HepG2 (cell line): Measurements from ENCODE around the gene SNX2. TPM values are rescaled to one million over a fixed set of nuclear protein-coding genes. Genes with fewer than 3 reads are reported as not detected.
A peak's percentile ranks its signal among the peaks of the same experiment; 100 is the strongest.

ENCODE experiments used
- DPF2 ChIP-seq: sonication (generic); formaldehyde crosslinking; IDR thresholded peaks from 2 replicates; pipeline ENCODE4 v1.4.0; 2020; ENCODE audit warnings: mild to moderate bottlenecking, low read depth, missing genetic modification reagents, borderline replicate concordance
- ELF4 ChIP-seq: sonication (generic); formaldehyde crosslinking; IDR thresholded peaks from 2 replicates; pipeline ENCODE4 v1.5.0; 2020; ENCODE audit warnings: missing genetic modification reagents, mild to moderate bottlenecking, moderate library complexity, borderline replicate concordance
- ERF ChIP-seq: IDR thresholded peaks from 2 replicates; pipeline ENCODE4 v1.6.1; 2018; ENCODE audit warnings: missing biosample characterization, missing genetic modification reagents
- HES4 ChIP-seq: sonication (generic); formaldehyde crosslinking; IDR thresholded peaks from 2 replicates; pipeline ENCODE4 v1.9.0; 2021; ENCODE audit warnings: mild to moderate bottlenecking, missing genetic modification reagents, borderline replicate concordance
- HMGA1 ChIP-seq: sonication (generic); formaldehyde crosslinking; conservative IDR thresholded peaks from 2 replicates; pipeline ENCODE4 v1.4.0; 2020; ENCODE audit warnings: missing genetic modification reagents
- MTA3 ChIP-seq: sonication (generic); formaldehyde crosslinking; IDR thresholded peaks from 2 replicates; pipeline ENCODE4 v1.4.0; 2020; ENCODE audit warnings: missing genetic modification reagents
- MTF1 ChIP-seq: sonication (generic); formaldehyde crosslinking; IDR thresholded peaks from 2 replicates; pipeline ENCODE4 v1.5.0; 2020; ENCODE audit warnings: missing genetic modification reagents
- ZNF788 ChIP-seq: sonication (generic); formaldehyde crosslinking; IDR thresholded peaks from 2 replicates; pipeline ENCODE4 v1.5.0; 2020; ENCODE audit warnings: mild to moderate bottlenecking, missing genetic modification reagents, borderline replicate concordance
- polyA plus RNA-seq, 8 experiments: library from polyadenylated mRNA; depleted of rRNA in 3 of 8; stranded (reverse) in 7 of 8; unstranded in 1 of 8; fragments of >200 nt; fragmentation: Illumina TruSeq in 4 of 8; extraction: Trizol in 4 of 8; gene quantifications; 2 replicates each; pipeline versions ENCODE4 v1.2.1 to v1.2.3, GENCODE V29; 2011 to 2016; ENCODE audit warnings: low read depth in 4 of 8, missing spikeins in 1 of 8, mixed read lengths in 1 of 8; ENCODE audit not compliant: insufficient read depth in 1 of 8
- total RNA-seq, 5 experiments: library from RNA; depleted of rRNA; stranded (reverse); fragments of >200 nt; fragmentation: Illumina TruSeq; extraction: Trizol; gene quantifications; 2 replicates each; pipeline ENCODE4 v1.2.3, GENCODE V29; 2016; ENCODE audit warnings: low read depth in 1 of 5
- TF ChIP-seq, protein P1 (sequence below): sonication (generic); formaldehyde crosslinking; IDR thresholded peaks from 2 replicates; pipeline ENCODE4 v1.5.0; 2020; ENCODE audit warnings: mild to moderate bottlenecking, missing genetic modification reagents
- TF ChIP-seq, protein P2 (sequence below): sonication (generic); formaldehyde crosslinking; IDR thresholded peaks from 2 replicates; pipeline ENCODE4 v1.5.1; 2020; ENCODE audit warnings: mild to moderate bottlenecking, missing genetic modification reagents, borderline replicate concordance
- TF ChIP-seq, protein P3 (sequence below): sonication (generic); formaldehyde crosslinking; IDR thresholded peaks from 2 replicates; pipeline ENCODE4 v1.5.0; 2020; ENCODE audit warnings: mild to moderate bottlenecking, missing genetic modification reagents, moderate library complexity
- TF ChIP-seq, protein P4 (sequence below): sonication (generic); formaldehyde crosslinking; IDR thresholded peaks from 2 replicates; pipeline ENCODE4 v1.4.0; 2020; ENCODE audit warnings: low read depth, mild to moderate bottlenecking, missing genetic modification reagents
- TF ChIP-seq, protein P5 (sequence below): sonication (generic); formaldehyde crosslinking; IDR thresholded peaks from 2 replicates; pipeline ENCODE4 v1.8.1; 2023; ENCODE audit warnings: mild to moderate bottlenecking, moderate library complexity, missing genetic modification reagents
- TF ChIP-seq, protein P6 (sequence below): IDR thresholded peaks from 2 replicates; pipeline ENCODE4 v1.6.1; 2016; ENCODE audit warnings: missing biosample characterization, missing genetic modification reagents, low read depth
- TF ChIP-seq, protein P7 (sequence below): sonication (generic); formaldehyde crosslinking; IDR thresholded peaks from 2 replicates; pipeline ENCODE4 v1.4.0; 2020; ENCODE audit warnings: mild to moderate bottlenecking, missing genetic modification reagents

The SNX2 gene
- total and polyA plus RNA-seq, 2 of the 13 experiments (the other 11 are each of a cell fraction or from before 2014, with no cell fraction given), result 26.4 to 78.8 TPM

DNA sequence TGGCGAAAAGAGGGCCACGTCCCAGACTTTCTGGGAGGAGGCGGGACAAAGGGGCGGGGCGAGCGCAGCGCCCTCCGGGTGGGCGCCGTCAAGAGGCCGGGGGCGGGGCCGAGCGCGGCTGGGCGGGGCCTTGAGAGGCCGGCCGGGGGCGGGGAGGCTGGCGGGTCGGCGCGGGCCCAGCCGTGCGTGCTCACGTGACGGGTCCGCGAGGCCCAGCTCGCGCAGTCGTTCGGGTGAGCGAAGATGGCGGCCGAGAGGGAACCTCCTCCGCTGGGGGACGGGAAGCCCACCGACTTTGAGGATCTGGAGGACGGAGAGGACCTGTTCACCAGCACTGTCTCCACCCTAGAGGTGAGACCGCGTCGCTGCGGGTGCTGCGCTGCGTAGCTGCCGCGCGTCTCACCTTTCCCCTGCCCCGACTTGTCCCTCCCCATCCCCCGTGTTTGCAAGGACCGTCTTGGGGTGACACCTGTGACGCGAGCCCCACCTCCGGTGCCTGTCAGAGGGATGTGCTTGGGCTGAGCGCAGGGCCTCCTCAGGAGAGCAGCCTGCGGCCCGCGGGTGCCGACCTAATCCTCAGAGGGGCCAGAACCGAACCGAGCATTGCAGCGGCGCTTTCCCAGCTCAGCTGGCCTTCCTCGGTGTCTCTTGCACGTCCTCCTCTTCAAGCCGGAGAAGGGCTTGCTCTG lies at the start of gene SNX2 (continued):
- TF ChIP-seq, protein P1, sequence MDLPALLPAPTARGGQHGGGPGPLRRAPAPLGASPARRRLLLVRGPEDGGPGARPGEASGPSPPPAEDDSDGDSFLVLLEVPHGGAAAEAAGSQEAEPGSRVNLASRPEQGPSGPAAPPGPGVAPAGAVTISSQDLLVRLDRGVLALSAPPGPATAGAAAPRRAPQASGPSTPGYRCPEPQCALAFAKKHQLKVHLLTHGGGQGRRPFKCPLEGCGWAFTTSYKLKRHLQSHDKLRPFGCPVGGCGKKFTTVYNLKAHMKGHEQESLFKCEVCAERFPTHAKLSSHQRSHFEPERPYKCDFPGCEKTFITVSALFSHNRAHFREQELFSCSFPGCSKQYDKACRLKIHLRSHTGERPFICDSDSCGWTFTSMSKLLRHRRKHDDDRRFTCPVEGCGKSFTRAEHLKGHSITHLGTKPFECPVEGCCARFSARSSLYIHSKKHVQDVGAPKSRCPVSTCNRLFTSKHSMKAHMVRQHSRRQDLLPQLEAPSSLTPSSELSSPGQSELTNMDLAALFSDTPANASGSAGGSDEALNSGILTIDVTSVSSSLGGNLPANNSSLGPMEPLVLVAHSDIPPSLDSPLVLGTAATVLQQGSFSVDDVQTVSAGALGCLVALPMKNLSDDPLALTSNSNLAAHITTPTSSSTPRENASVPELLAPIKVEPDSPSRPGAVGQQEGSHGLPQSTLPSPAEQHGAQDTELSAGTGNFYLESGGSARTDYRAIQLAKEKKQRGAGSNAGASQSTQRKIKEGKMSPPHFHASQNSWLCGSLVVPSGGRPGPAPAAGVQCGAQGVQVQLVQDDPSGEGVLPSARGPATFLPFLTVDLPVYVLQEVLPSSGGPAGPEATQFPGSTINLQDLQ, result no peak; the same call in 1 of the 2 replicates
- 0 out of 2 replicates have a peak, but pooled peaks have one; percentile 19 for TF ChIP-seq ZNF788 (CRISPR knock-in tag)
- TF ChIP-seq, protein P2, sequence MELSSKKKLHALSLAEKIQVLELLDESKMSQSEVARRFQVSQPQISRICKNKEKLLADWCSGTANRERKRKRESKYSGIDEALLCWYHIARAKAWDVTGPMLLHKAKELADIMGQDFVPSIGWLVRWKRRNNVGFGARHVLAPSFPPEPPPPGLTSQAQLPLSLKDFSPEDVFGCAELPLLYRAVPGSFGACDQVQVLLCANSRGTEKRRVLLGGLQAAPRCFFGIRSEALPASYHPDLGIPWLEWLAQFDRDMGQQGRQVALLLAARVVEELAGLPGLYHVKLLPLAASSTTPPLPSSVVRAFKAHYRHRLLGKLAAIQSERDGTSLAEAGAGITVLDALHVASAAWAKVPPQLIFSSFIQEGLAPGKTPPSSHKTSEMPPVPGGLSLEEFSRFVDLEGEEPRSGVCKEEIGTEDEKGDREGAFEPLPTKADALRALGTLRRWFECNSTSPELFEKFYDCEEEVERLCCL, result no peak
- TF ChIP-seq, protein P3, sequence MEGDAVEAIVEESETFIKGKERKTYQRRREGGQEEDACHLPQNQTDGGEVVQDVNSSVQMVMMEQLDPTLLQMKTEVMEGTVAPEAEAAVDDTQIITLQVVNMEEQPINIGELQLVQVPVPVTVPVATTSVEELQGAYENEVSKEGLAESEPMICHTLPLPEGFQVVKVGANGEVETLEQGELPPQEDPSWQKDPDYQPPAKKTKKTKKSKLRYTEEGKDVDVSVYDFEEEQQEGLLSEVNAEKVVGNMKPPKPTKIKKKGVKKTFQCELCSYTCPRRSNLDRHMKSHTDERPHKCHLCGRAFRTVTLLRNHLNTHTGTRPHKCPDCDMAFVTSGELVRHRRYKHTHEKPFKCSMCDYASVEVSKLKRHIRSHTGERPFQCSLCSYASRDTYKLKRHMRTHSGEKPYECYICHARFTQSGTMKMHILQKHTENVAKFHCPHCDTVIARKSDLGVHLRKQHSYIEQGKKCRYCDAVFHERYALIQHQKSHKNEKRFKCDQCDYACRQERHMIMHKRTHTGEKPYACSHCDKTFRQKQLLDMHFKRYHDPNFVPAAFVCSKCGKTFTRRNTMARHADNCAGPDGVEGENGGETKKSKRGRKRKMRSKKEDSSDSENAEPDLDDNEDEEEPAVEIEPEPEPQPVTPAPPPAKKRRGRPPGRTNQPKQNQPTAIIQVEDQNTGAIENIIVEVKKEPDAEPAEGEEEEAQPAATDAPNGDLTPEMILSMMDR (CRISPR knock-in tag), result peak; percentile 26
- no peak for TF ChIP-seq MTA3
- TF ChIP-seq, protein P4, sequence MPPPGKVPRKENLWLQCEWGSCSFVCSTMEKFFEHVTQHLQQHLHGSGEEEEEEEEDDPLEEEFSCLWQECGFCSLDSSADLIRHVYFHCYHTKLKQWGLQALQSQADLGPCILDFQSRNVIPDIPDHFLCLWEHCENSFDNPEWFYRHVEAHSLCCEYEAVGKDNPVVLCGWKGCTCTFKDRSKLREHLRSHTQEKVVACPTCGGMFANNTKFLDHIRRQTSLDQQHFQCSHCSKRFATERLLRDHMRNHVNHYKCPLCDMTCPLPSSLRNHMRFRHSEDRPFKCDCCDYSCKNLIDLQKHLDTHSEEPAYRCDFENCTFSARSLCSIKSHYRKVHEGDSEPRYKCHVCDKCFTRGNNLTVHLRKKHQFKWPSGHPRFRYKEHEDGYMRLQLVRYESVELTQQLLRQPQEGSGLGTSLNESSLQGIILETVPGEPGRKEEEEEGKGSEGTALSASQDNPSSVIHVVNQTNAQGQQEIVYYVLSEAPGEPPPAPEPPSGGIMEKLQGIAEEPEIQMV (CRISPR knock-in tag), result no peak; the same call in 1 of the 2 replicates
- TF ChIP-seq HES4 (CRISPR knock-in tag), result peak; percentile 91
- TF ChIP-seq DPF2, result no peak
- TF ChIP-seq, protein P5, sequence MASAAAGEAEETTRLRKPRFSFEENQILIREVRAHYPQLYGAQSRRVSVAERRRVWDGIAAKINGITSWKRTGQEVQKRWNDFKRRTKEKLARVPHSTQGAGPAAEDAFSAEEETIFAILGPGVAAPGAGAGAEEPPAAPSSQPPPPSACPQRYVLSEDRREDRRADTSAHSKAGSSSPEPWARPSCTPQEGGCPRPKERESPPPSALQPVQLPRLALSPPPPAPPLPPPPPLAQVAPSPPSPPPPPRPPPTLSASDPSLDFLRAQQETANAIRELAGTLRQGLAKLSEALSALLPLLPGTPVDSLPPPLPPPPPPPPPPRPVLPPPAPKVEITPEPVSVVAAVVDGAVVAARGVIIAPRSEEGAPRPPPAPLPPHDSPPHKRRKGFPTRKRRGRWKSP (CRISPR knock-in tag), result no peak
- TF ChIP-seq, protein P6, sequence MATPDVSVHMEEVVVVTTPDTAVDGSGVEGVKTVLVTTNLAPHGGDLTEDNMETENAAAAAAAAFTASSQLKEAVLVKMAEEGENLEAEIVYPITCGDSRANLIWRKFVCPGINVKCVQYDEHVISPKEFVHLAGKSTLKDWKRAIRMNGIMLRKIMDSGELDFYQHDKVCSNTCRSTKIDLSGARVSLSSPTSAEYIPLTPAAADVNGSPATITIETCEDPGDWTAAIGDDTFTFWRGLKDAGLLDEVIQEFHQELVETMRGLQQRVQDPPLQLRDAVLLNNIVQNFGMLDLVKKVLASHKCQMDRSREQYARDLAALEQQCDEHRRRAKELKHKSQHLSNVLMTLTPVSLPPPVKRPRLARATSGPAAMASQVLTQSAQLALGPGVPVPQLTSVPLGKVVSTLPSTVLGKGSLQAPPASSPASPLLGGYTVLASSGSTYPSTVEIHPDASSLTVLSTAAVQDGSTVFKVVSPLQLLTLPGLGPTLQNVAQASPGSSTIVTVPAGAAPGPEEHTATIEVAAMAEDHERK (CRISPR knock-in tag), result no peak; the same call in 1 of the 2 replicates
- TF ChIP-seq MTF1 (CRISPR knock-in tag), result no peak
- TF ChIP-seq, protein P7, sequence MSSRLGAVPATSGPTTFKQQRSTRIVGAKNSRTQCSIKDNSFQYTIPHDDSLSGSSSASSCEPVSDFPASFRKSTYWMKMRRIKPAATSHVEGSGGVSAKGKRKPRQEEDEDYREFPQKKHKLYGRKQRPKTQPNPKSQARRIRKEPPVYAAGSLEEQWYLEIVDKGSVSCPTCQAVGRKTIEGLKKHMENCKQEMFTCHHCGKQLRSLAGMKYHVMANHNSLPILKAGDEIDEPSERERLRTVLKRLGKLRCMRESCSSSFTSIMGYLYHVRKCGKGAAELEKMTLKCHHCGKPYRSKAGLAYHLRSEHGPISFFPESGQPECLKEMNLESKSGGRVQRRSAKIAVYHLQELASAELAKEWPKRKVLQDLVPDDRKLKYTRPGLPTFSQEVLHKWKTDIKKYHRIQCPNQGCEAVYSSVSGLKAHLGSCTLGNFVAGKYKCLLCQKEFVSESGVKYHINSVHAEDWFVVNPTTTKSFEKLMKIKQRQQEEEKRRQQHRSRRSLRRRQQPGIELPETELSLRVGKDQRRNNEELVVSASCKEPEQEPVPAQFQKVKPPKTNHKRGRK (CRISPR knock-in tag), result no peak
- TF ChIP-seq ELF4 (CRISPR knock-in tag), result no peak
- no peak for TF ChIP-seq HMGA1 (CRISPR knock-in tag)
- peak; percentile 63; the same call in 1 of the 2 replicates for TF ChIP-seq ERF
